Daoy (cell line): ENCODE measurements around the gene SDHAF4. TPM values are rescaled to one million over a fixed set of nuclear protein-coding genes. Genes with fewer than 3 reads are reported as not detected.
"Not testable (repeated sequence)": the region's sequence is repeated elsewhere in the genome, so short reads cannot be mapped to it uniquely, and the experiment has no call there.

Source experiments
- DNase-seq: peaks from one replicate; pipeline ENCODE4 v3.0.0-alpha.2; 2015; ENCODE audit warnings: low read depth
- total RNA-seq: library from RNA; depleted of rRNA; stranded (reverse); fragments of >200 nt; shearing (Covaris generic); gene quantifications from 2 replicates; pipeline ENCODE4 v1.2.3, GENCODE V29; 2014; rRNA removed

The SDHAF4 gene
- total RNA-seq, 1 experiment from 2014 or later = 7.3 TPM

- no peak for DNase-seq
Observed at GRCh38 chr6:70592391-70593117, 25.8 kb downstream of the SDHAF4 start.

GRCh38 chr6:70593118-70593486, 26.4 kb downstream of the SDHAF4 start:
- DNase-seq = no peak

GRCh38 chr6:70599187-70599586, 32.5 kb downstream of the SDHAF4 start:
- no peak for DNase-seq

GRCh38 chr6:70601014-70601413, 34.3 kb downstream of the SDHAF4 start:
- DNase-seq = no peak

- no peak for DNase-seq
Observed at GRCh38 chr6:70604254-70604653, 37.5 kb downstream of the SDHAF4 start.

GRCh38 chr6:70607371-70607770, 40.6 kb downstream of the SDHAF4 start:
- not testable (repeated sequence) for DNase-seq

GRCh38 chr6:70609181-70609580, 42.5 kb downstream of the SDHAF4 start:
- DNase-seq = not testable (repeated sequence)

GRCh38 chr6:70616728-70617260, 50.1 kb downstream of the SDHAF4 start:
- no peak for DNase-seq

GRCh38 chr6:70620746-70621145, 54.0 kb downstream of the SDHAF4 start:
- no peak for DNase-seq

- DNase-seq = no peak
Observed at GRCh38 chr6:70622461-70622860, 55.7 kb downstream of the SDHAF4 start.

GRCh38 chr6:70625436-70625835, 58.7 kb downstream of the SDHAF4 start:
- DNase-seq = no peak

- DNase-seq = no peak
Observed at GRCh38 chr6:70627500-70628254, 60.9 kb downstream of the SDHAF4 start.

- DNase-seq = no peak
Observed at GRCh38 chr6:70629929-70630328, 63.2 kb downstream of the SDHAF4 start.

- DNase-seq = no peak
Observed at GRCh38 chr6:70633870-70634269, 67.1 kb downstream of the SDHAF4 start.

GRCh38 chr6:70636596-70636995, 69.9 kb downstream of the SDHAF4 start:
- no peak for DNase-seq

- DNase-seq = no peak
Observed at GRCh38 chr6:70638468-70638867, 71.7 kb downstream of the SDHAF4 start.

Other genes with a start within 250 kb of the SDHAF4 start
- 11.9 and 14.0 TPM in 2 replicates for gene FAM135A, start 153.4 kb upstream of the SDHAF4 start, total RNA-seq
- gene SMAP1, start 101.0 kb downstream of the SDHAF4 start, total RNA-seq = 21.4 and 22.5 TPM in 2 replicates